NCI-H69 (cell line): ENCODE results near the gene SLC35F4.

ENCODE experiments used
- DNase-seq: peaks from one replicate; lab custom pipeline; 2025; lab: John Stamatoyannopoulos, UW

Gene SLC35F4

DNA sequence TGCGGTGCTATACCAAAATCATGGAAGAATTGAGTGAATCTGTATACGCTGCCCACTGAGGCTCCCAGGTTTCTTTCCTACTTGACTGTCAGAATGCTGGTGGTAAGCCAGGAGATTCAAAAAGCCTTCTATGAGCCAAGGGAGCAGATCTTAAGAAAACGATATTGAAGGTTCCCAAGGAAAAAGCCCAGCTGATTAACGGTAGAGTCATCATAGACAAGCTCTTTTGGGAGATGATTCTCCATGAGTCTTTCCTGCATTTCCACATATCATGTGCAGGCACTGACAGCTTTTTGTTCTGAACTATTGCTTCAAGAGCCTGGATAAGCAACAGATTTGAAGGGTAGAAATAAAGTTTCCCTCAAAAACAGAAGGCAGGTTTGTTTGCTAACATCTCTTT is 17.5 kb downstream of the SLC35F4 start:
- no peak for DNase-seq

DNA sequence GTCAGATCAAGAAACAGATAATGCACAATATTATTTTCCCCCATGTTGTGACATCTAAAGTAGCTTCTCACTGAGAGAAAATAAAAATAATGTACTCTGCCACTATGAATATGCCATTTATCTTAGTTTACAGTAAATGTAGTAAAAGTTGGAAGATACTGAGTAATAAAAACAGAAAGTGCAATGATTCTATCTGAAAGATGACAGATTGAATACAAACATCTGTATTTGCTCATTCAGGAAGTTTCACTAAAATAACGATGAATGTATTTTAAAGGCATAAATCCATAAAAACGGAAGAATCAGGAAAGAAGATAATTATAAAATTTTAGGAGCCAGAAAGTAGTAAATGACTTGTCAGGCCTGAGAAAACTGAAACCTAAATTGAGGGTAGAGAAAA is 18.2 kb downstream of the SLC35F4 start:
- no peak for DNase-seq

DNA sequence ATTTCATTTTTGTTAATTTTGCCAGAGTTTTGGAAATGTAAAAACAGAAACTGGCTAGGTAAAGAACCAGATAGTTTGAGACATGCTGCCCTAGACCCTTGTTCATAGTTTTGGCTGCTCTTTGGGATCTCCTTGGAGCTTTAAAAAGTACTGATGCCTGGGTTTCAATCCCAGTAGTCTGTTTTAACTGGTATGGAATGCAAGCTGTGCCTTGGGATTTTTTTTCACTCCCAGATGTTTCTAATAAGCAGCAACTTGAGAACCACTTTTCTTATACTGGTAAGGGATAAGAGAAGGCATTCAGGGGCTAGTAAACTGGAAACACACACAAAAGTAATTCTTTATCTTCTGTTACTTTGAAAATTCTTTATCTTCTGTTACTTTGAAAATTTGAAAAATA is 18.8 kb downstream of the SLC35F4 start:
- DNase-seq = no peak

DNA sequence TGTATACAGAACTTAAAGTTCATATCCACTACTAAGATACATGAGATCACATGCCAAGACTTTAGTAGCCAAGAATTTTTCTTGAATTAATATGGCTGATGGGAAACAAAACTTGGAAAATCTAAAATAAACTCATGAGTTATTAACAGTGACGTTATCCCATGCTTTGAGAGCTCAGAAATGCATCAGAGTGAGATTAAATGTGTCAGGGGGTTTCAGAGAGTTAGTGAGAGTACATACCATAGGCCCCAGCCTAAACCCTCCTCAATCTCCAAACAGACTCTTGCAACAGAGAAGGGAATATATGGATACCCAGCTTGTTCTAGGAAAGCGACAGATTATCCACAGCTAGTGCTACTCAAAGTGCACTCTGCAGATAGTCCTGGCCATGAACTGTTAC is 19.3 kb downstream of the SLC35F4 start:
- DNase-seq = no peak

DNA sequence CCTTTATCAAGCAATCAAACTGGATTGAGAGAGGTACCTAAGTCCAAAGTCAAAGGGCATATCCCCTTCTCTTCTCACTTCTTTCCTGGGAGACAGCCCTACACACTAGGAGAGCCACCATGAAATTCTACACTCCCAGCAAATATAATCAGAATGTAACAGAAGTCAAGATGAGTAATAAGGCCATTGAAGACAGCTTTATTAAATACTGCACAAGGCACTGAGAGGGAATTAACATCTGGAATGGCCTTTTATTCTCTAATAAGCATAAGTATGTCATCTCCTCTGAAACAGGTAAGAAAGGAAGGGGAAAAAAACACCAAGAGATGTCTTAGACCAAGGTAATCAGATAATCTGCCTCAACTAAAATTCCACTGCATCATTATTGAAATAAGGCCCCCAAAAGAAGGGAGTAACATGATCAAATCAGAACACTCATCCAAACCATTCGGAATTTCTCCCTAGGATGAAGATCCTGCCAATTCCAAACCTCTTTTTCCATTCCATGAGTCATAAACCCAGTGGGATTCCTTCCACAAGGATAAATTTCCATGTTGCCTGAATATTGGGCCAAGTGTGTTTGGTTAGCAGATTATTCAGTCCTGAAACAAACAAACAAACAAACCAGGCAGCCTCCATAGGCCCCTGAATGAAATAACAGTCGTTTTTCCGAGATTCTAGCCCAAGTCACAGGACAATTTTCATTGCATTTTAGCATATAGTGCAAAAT is 19.9 kb downstream of the SLC35F4 start:
- DNase-seq = no peak

- DNase-seq = no peak
These were observed 20.6 kb downstream of the SLC35F4 start for GRCh38 chr14:57845316-57845715.

DNA sequence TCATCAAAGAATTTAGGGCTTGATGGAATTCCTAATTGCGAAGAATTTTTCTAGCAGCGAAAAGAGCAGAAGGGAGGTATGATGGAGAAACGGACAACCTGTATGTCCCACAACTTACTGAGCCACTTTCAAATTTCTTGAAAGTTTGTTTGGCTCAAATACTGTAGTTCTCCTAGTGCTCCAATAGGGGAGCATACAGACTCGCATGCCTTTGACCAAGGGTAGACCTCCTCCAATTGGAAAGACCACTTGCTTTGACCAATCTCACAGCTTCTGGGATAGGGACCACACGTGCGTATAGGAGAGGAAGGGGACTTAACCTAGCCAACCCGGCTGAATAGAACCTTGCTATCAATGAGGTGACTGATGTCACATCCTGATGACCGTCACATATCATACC is 28.6 kb downstream of the SLC35F4 start:
- DNase-seq = no peak

- DNase-seq = no peak
These were observed 30.1 kb downstream of the SLC35F4 start for GRCh38 chr14:57835766-57836165.

DNA sequence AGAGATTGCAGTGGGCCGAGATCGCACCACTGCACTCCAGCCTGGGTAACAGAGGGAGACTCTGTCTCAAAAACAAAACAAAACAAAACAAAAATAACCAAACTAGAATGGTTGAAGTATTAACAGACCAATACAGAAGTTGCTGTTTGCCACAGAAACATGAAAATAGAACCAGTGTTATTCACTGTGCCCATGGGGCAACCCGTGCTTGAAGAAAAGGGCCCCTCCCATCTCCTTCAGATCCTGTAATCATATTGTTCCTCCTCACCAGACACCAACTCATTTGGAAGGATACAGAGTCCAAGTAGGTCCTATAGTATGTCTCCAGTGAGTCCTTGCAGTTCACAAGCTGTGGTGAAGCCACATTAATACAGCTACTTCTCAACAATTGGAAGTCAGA is 30.9 kb downstream of the SLC35F4 start:
- no peak for DNase-seq

GRCh38 chr14:57834001-57834598 is 31.8 kb downstream of the SLC35F4 start:
- DNase-seq = no peak

GRCh38 chr14:57833323-57833722 is 32.6 kb downstream of the SLC35F4 start:
- DNase-seq = no peak

- DNase-seq = peak; percentile 20
These were observed 33.9 kb downstream of the SLC35F4 start for GRCh38 chr14:57831981-57832380.

- DNase-seq = no peak
These were observed 37.2 kb downstream of the SLC35F4 start for GRCh38 chr14:57828713-57829112.

DNA sequence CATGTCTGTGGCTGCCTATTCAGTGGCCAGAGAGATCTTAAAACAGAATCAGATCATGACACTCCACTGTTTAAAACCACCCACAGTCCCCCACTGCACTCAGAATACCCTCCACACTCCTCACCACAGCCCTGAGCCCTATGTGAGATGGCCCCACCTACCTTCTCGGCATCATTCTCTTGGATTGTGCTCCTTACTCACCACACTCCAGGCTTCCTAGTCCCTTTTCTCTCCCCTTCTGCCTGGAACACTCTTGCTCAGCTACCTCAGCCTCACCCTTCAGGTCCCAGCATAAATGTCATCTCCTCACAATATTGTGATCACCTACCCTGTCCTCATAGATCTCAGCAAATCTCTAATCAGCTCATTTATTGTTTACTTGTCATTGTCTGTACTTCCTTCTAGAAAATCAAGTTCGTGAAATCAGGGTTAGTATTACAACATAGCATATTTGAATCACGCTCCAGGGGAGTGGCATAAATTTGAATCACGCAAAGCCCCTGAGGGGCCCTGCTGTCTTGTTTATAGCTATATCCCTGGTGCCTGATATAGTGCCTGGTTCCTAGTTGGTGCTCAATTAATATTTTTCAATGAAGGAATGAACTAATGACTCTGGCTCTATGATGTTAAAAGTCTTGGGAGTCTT is 42.8 kb downstream of the SLC35F4 start:
- DNase-seq = no peak

GRCh38 chr14:57822081-57822480 is 43.8 kb downstream of the SLC35F4 start:
- DNase-seq = peak; percentile 6

GRCh38 chr14:57820581-57820980 is 45.3 kb downstream of the SLC35F4 start:
- DNase-seq = no peak

- DNase-seq = no peak
These were observed 47.4 kb downstream of the SLC35F4 start for GRCh38 chr14:57818511-57818910.

GRCh38 chr14:57816568-57817284 is 49.2 kb downstream of the SLC35F4 start:
- DNase-seq = no peak

DNA sequence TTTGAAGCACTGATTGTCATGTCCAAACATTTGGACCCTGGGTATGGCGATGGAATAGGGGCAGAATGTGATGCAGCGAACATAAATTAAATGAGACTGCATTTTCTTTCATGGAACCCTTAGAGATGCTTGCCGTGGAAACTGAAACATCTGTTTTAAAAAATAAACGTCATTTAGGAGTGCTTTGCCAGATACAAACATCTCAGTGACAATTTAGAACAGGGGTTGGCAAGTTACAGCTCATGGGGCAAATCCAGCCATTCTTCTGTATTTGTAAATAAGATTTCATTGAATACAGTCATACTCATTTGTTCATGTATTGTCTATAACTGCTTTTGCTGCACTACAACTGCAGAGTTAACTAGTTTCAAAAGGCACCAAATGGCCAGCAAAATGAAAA is 51.2 kb downstream of the SLC35F4 start:
- no peak for DNase-seq

DNA sequence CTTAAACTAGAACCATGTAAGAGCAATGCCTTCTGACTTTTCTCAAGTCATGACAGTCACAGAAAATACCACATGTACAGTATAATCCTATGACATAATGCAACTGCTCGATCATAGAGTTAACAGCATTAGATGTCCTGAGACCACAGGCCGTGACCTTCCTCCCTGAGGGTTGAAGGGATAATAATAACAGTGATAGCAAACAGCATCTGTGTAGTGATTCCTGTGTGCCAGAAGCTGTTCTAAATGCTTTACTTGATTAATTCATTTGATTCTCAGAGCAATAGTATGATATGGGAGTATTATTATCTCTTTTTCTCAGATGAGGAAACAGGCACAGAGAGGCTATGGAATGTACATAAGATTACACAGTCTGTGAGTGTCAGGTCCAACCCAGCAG is 53.2 kb downstream of the SLC35F4 start:
- no peak for DNase-seq

GRCh38 chr14:57811998-57812546 is 53.8 kb downstream of the SLC35F4 start:
- no peak for DNase-seq

GRCh38 chr14:57809808-57810207 is 56.1 kb downstream of the SLC35F4 start:
- DNase-seq = no peak

- no peak for DNase-seq
These were observed 68.7 kb downstream of the SLC35F4 start for GRCh38 chr14:57797160-57797559.
